NB4 (cell line): ENCODE results near the gene RPL10.

Experiments
- CTCF ChIP-seq: IDR thresholded peaks from one replicate; pipeline ENCODE4 v1.5.1; 2012; ENCODE audit warnings: low read depth, low read length
- POLR2A ChIP-seq: IDR thresholded peaks from 2 replicates; pipeline ENCODE4 v1.6.1; 2011; ENCODE audit warnings: mild to moderate bottlenecking; ENCODE audit not compliant: insufficient read length; ENCODE audit errors: extremely low read depth

- TF ChIP-seq CTCF, result no peak
- TF ChIP-seq POLR2A, result no peak
These were observed 46.0 kb downstream of the RPL10 start, which contains the start of gene FAM50A for GRCh38 chrX:154443992-154444754.
